DOHH2 (cell line): ENCODE measurements around the gene EPS8L2.
A peak's percentile ranks its signal among the peaks of the same experiment; 100 is the strongest.

Experiments
- H3F3A ChIP-seq: fragments of 200-600 bp; sonication (generic), shearing (Covaris generic); 2 replicates; pipeline ENCODE4 v1.6.0; 2016; ENCODE audit warnings: antibody characterized with exemption, mild to moderate bottlenecking; ENCODE audit not compliant: control insufficient read depth, insufficient read depth
- H3K27ac ChIP-seq: fragments of 200-600 bp; sonication (generic); 2 replicates; pipeline ENCODE4 v1.5.1; 2014; ENCODE audit warnings: low read depth, mild to moderate bottlenecking, low read length, moderate library complexity
- H3K27me3 ChIP-seq: fragments of 200-600 bp; sonication (generic); 2 replicates; pipeline ENCODE4 v1.6.1; 2014; ENCODE audit warnings: mild to moderate bottlenecking, low read length, mixed read lengths; ENCODE audit not compliant: control insufficient read depth
- H3K36me3 ChIP-seq: fragments of 200-600 bp; sonication (generic); 2 replicates; pipeline ENCODE4 v1.6.1; 2014; ENCODE audit warnings: mild to moderate bottlenecking, low read length, moderate library complexity, mixed read lengths; ENCODE audit not compliant: control insufficient read depth
- H3K4me1 ChIP-seq: fragments of 200-600 bp; sonication (generic); 2 replicates; pipeline ENCODE4 v1.6.1; 2014; ENCODE audit warnings: mild to moderate bottlenecking, low read length, mixed read lengths; ENCODE audit not compliant: control insufficient read depth
- H3K4me2 ChIP-seq: fragments of 200-600 bp; sonication (generic); 2 replicates; pipeline ENCODE4 v1.6.0; 2014; ENCODE audit warnings: mild to moderate bottlenecking, low read length, moderate library complexity
- H3K4me3 ChIP-seq: fragments of 200-600 bp; sonication (generic); 2 replicates; pipeline ENCODE4 v1.5.1; 2014; ENCODE audit warnings: mild to moderate bottlenecking, low read length, mixed read lengths
- H3K79me2 ChIP-seq: fragments of 200-600 bp; sonication (generic); 2 replicates; pipeline ENCODE4 v1.6.1; 2014; ENCODE audit warnings: mild to moderate bottlenecking, low read length, mixed read lengths; ENCODE audit not compliant: control insufficient read depth
- H3K9me2 ChIP-seq: fragments of 200-600 bp; sonication (generic); replicated peaks from 2 replicates; pipeline ENCODE4 v1.6.1; 2014; ENCODE audit warnings: mild to moderate bottlenecking, low read length, mixed read lengths; ENCODE audit not compliant: control insufficient read depth
- H3K9me3 ChIP-seq: fragments of 200-600 bp; sonication (generic); 2 replicates; pipeline ENCODE4 v1.6.1; 2014; ENCODE audit warnings: antibody characterized with exemption, low read length, mixed read lengths; ENCODE audit not compliant: control insufficient read depth, insufficient read depth
- H4K20me1 ChIP-seq: fragments of 200-600 bp; sonication (generic); 2 replicates; pipeline ENCODE4 v1.6.0; 2014; ENCODE audit warnings: low read depth, mild to moderate bottlenecking, antibody characterized with exemption, low read length, moderate library complexity; ENCODE audit not compliant: control insufficient read depth, insufficient read depth
- CTCF ChIP-seq: fragments of 200-600 bp; sonication (generic); IDR thresholded peaks from one replicate; pipeline ENCODE4 v1.5.1; 2014; ENCODE audit warnings: antibody characterized with exemption, mild to moderate bottlenecking, low read depth, low read length; ENCODE audit not compliant: poor library complexity, severe bottlenecking
- EZH2phosphoT487 ChIP-seq: fragments of 200-600 bp; sonication (generic); IDR thresholded peaks from 2 replicates; pipeline ENCODE4 v1.6.1; 2017; ENCODE audit warnings: borderline replicate concordance, mild to moderate bottlenecking, antibody characterized with exemption, low read length, moderate library complexity, mixed read lengths

EPS8L2 gene

GRCh38 chr11:721741-722345, 15.8 kb downstream of the EPS8L2 start:
- no peak overlapping the region for H3K27ac ChIP-seq
- no peaks in the 10 kb centered on the region for H3K79me2 ChIP-seq
- no peak for TF ChIP-seq CTCF
- TF ChIP-seq EZH2phosphoT487 = no peak
- H4K20me1 ChIP-seq = peaks cover 7% of the 10 kb centered on the region; the same call in 1 of the 2 replicates
- H3K4me2 ChIP-seq = peak overlapping the region; percentile 59
- no peaks in the 10 kb centered on the region for H3K9me3 ChIP-seq
- H3F3A ChIP-seq = peaks cover 4% of the 10 kb centered on the region; the same call in 1 of the 2 replicates
- H3K4me1 ChIP-seq = peaks cover 42% of the 10 kb centered on the region
- peaks cover 37% of the 10 kb centered on the region for H3K27me3 ChIP-seq
- H3K36me3 ChIP-seq = no peaks in the 10 kb centered on the region
- H3K9me2 ChIP-seq = no peaks in the 10 kb centered on the region
- peak overlapping the region; percentile 42 for H3K4me3 ChIP-seq

GRCh38 chr11:722346-722811, 16.3 kb downstream of the EPS8L2 start:
- H3K4me2 ChIP-seq = peak overlapping the region; percentile 59
- H3K36me3 ChIP-seq = no peaks in the 10 kb centered on the region
- H3K4me3 ChIP-seq = peak overlapping the region; percentile 42
- H3K27me3 ChIP-seq = peaks cover 37% of the 10 kb centered on the region
- H4K20me1 ChIP-seq = peaks cover 7% of the 10 kb centered on the region; the same call in 1 of the 2 replicates
- no peaks in the 10 kb centered on the region for H3K79me2 ChIP-seq
- TF ChIP-seq EZH2phosphoT487 = no peak
- TF ChIP-seq CTCF = no peak
- no peak overlapping the region for H3K27ac ChIP-seq
- H3K4me1 ChIP-seq = peaks cover 42% of the 10 kb centered on the region
- H3F3A ChIP-seq = peaks cover 6% of the 10 kb centered on the region; the same call in 1 of the 2 replicates
- H3K9me2 ChIP-seq = no peaks in the 10 kb centered on the region
- H3K9me3 ChIP-seq = no peaks in the 10 kb centered on the region

GRCh38 chr11:723120-723883, 17.3 kb downstream of the EPS8L2 start:
- Histone ChIP-seq H4K20me1 (peaks cover 7% of the 10 kb centered on the region; the same call in 1 of the 2 replicates), H3K27me3 (peaks cover 37% of the 10 kb centered on the region), H3K9me3 (no peaks in the 10 kb centered on the region), H3F3A (peaks cover 6% of the 10 kb centered on the region; the same call in 1 of the 2 replicates), H3K4me1 (peaks cover 45% of the 10 kb centered on the region), H3K79me2 (no peaks in the 10 kb centered on the region), H3K9me2 (no peaks in the 10 kb centered on the region), H3K36me3 (no peaks in the 10 kb centered on the region), H3K27ac (no peak overlapping the region), H3K4me2 (peak overlapping the region; percentile 43), H3K4me3 (no peak overlapping the region)
- TF ChIP-seq EZH2phosphoT487 (no peak), CTCF (peak; percentile 71)
